ENCODE measurements around the gene VSTM2L. TPM values are rescaled to one million over a fixed set of nuclear protein-coding genes. Genes with fewer than 3 reads are reported as not detected.

The VSTM2L gene
- total and polyA plus RNA-seq, 9 of the 15 experiments (the other 6 are each of a cell fraction or from before 2014, with no cell fraction given) = not detected

GRCh38 chr20:37934634-37935375 is 31.9 kb downstream of the VSTM2L start:
- intact Hi-C loops (cut with micrococcal nuclease) (no loop called here), in situ Hi-C loops (cut with MboI) (no loop called here)
- Histone ChIP-seq H3K27me3 (ENCODE audit: control insufficient read depth in 2 of 2, insufficient read depth in 2 of 2, low read length in 2 of 2) (peaks cover 46 to 88% of the 10 kb centered on the region in 2 experiments), H3K4me1 (replicated peaks in 1 of 2; ENCODE audit: control insufficient read depth in 2 of 2, insufficient read depth in 2 of 2, low read length in 2 of 2) (peaks cover 0 to 7% of the 10 kb centered on the region in 2 experiments; a peak in 1 of 5 replicates), H3K9me1 (ENCODE audit: control insufficient read depth, insufficient read depth, low read length) (peaks cover 3% of the 10 kb centered on the region), H4K20me1 (replicated peaks; ENCODE audit: control insufficient read depth, insufficient read depth, low read length) (no peaks in the 10 kb centered on the region), H3K4me3 (no peak overlapping the region), H3K79me2 (ENCODE audit: control insufficient read depth, insufficient read depth, low read length) (no peaks in the 10 kb centered on the region), H2AFZ (ENCODE audit: low read depth, low read length) (no peak overlapping the region), H3K9me3 (replicated peaks; ENCODE audit: control insufficient read depth, insufficient read depth, low read depth, low read length) (no peaks in the 10 kb centered on the region), H3K36me3 (ENCODE audit: control insufficient read depth, insufficient read depth, low read length) (no peaks in the 10 kb centered on the region), H3K4me2 (ENCODE audit: insufficient read depth, low read length) (no peak overlapping the region), H3K9ac (ENCODE audit: insufficient read depth in 1 of 2, low read depth in 2 of 2, low read length in 2 of 2) (no peak overlapping the region), H3K27ac (ENCODE audit: extremely low read depth, low read depth, low read length) (no peak overlapping the region)
- no peak for TF ChIP-seq KLF6 (CRISPR knock-in tag; IDR thresholded peaks at IDR 0.05; ENCODE audit: borderline replicate concordance)
- TF ChIP-seq ZNF311 (CRISPR knock-in tag; IDR thresholded peaks at IDR 0.05) = no peak
- no peak for TF ChIP-seq ELK3 (CRISPR knock-in tag; IDR thresholded peaks at IDR 0.05)
- no peak for TF ChIP-seq BMI1 (IDR thresholded peaks at IDR 0.05; ENCODE audit: low read length)
- TF ChIP-seq RBM34 (IDR thresholded peaks at IDR 0.05; ENCODE audit: borderline replicate concordance, insufficient read depth, low read length) = no peak
- no peak for TF ChIP-seq ZBTB1 (CRISPR knock-in tag; IDR thresholded peaks at IDR 0.05; ENCODE audit: borderline replicate concordance, low read depth)
- no peak for TF ChIP-seq ZFP1 (CRISPR knock-in tag; IDR thresholded peaks at IDR 0.05)
- TF ChIP-seq TCF3 (CRISPR knock-in tag; IDR thresholded peaks at IDR 0.05) = no peak
- FAIRE-seq (no peak), ATAC-seq (no peak), DNase-seq (ENCODE audit: extremely low read depth in 1 of 4, low spot score in 3 of 4) (no peak)
- no TSS peak for BruUV-seq (replicated peaks)
- ChIA-PET CTCF (ENCODE audit: low intra/inter-chr PET ratio) (no interaction called here), POLR2A (no interaction called here)
- WGBS (ENCODE audit: insufficient coverage, low coverage, missing lambda C conversion rate) = 3% methylated on average over 14 of the region's 14 CpGs

Data from K562 (cell line).